ENCODE measurements around the gene CPNE1.
"Not testable (repeated sequence)": the region's sequence is repeated elsewhere in the genome, so short reads cannot be mapped to it uniquely, and the experiment has no call there.

Gene CPNE1

DNA sequence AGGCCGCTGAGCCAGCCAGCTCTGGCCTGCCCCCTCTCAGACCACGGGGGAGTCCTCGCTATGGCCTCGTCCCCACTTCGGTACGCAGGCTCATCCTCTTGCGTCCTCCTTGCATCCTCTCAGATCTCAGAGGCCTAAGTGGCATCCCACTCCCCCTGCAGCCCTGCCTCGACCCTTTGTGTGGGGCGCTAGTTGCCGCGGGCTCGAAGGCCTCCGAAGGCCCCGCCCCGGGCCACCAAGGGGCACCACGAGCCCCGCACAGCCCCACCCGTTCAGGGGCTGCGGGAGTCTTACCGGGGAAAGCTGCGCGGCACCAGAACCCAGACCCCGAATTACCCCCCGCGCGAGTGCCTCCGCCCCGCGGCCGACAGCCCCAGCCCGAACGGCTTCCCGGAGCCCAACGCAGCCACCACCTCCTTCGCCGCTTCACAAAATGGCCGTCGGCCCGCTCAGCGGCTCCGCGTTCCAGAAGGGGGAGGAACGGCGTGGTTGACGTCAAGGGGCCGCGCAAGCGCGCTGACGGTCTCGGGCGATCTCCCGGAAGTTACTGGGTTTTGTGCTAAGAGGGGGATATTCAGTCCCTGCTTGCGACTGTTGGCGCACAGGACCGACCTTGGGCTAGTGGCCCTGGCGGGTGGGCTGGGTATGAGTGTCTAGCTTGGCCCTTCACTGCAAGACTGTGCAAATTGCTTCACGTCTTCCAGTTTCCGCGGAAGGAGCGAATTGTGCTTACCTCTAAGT is at the start of gene CPNE1, which contains the start of gene RBM12:
Gene CPNE1 (minus strand): TSS at position 435 of the 741 bp plus-strand sequence. CDS start 31,977 bp downstream, outside the sequence.
Gene RBM12 (minus strand): TSS at position 435 of the 741 bp plus-strand sequence. CDS start 9,578 bp downstream, outside the sequence.
- peak; percentile 96 for DNase-seq (ENCODE audit: low spot score)

DNA sequence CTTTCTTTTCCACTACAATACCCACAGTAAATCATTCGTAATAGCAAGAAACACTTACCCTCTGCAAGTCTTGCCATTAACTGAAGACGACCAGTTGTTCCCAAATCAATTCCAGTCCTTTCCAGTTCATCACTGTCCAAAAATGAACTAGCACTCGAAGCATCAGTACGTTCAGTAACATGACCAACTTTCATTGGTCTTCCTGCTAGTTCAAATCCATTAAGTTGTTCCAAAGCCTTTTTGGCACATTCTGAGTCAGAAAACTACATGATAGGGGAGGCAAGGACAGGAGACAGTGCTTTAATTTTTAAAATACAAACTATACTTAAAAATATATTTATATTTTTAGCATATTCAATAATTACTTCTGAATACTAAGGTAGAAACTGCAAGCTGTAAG is 49.4 kb upstream of the CPNE1 start:
- DNase-seq (ENCODE audit: low spot score), result no peak

DNA sequence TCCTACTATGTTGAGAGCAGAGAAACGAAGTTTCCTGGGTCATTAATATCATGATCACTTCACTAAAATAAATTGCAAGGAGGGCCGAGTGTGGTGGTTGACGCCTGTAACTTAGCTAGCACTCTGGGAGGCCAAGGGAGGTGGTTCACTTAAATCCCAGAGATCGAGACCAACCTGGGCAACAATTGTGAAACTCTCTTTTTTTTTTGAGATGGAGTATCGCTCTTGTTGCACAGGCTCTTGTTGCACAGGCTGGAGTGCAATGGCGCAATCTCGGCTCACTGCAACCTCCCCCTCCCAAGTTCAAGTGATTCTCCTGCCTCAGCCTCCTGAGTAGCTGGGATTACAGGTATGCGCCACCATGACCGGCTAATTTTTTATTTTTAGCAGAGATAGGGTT is 48.4 kb upstream of the CPNE1 start:
- not testable (repeated sequence) for DNase-seq (ENCODE audit: low spot score)

DNA sequence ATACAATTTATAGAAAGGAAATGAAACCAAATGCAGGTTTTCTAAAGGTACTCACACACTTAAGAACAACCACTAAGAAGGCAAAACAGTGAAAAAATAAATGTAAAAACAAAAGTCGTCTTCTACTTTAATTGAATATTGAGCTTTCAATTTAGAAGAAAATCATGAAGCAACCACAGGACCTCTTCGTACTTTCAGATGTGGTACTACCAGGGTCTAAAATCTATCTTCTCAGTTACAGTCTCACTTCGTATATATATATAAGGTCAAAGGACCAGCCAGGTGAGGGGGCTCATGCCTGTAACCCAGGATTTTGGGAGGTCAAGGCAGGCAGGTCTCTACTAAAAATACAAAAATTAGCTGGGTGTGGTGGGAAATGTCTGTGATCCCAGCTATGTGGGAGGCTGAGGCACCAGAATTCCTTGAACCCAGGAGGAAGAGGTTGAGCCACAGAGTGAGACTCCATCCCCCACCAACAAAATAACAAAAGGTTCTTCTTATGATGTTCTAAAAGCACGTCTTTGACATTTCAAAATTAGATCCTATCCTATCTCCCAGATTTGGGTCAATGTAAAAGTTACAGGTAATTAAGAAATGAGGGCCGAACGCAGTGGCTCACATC is 47.0 kb upstream of the CPNE1 start:
- no peak for DNase-seq (ENCODE audit: low spot score)

DNA sequence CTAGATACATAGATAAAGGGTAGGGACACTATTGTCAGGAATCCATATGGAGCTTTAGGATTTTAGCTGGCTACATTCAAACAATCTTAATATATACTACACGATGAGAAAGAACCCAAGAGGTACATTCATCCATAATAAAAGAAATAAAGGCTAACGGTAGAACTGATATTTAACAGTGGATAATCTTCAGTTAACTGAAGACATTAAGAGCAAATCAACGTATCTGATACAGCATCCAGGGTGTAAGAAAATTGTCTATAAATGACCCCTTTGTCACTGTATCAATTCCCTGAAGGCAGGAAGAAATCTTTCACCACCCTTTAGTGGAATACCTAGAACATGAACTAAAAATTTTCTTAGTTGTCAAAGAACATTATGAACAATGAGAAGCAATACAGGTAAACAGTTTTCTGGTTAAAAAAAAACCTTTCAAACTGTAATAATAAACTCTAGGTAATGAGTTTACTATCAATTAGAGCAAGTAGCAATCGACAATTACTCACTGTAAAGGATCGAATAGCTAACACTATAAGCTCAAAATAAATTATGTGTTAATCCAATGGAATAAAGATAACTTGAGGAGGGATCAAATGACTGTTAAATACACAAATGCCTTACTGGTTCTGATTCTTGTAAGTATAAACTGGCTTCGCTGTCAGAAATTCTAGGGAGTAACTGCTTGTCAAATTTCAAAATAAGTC is 46.3 kb upstream of the CPNE1 start:
- no peak for DNase-seq (ENCODE audit: low spot score)

DNA sequence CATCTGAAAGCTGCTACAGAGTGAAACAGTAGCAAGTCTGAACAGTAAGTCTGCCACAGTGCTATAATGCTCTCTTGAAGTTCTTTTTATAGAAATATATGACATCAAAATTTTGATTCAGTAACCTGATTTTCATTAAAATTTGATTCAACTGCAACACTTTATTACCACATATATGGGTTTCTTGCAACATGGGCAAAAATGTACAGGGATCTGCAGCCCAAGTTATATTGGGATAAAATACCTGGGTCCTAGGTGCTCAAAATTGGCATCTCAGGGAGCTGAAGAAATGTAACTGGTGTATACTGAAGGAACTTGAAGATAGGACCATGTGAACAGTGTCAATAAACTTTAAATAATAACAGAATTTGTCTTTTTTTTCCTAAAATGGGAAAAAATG is 45.3 kb upstream of the CPNE1 start:
- DNase-seq (ENCODE audit: low spot score), result no peak

DNA sequence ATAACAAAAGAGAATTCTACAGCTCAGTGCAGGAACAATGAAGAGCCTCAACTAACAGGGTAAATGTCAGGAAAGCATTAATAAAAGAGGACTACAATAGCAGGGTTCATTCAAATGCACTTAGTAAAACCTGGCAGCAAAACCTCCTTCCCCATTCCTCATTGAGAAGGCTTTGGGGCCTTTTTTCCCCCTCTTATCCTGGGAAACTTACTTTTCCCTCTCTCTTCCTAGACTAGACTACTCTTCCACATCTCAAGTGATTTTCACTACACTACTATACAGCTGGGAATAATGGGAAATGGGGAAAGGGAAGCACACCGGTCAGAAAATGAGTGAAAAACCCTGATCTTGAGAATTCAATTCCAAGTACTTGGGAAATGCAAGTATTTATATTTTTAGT is 44.6 kb upstream of the CPNE1 start:
- no peak for DNase-seq (ENCODE audit: low spot score)

DNA sequence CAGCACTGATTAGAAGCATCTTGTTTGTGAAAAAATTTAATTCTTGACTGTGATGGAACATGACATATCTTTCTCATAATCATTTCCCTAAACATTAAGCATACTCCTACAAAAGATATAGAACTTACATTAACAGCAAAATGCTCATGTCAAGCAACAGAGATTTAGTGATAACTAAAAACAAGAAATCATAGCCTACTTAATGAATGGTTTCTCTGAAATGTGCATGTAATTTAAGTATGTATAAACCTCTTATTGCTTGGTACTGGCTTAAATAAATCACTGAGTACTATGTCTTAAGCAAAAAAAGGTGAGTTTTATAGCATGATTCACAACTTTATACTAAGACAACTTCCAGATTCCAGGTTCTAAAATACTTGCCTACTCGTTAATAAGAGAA is 43.8 kb upstream of the CPNE1 start:
- DNase-seq (ENCODE audit: low spot score), result no peak

DNA sequence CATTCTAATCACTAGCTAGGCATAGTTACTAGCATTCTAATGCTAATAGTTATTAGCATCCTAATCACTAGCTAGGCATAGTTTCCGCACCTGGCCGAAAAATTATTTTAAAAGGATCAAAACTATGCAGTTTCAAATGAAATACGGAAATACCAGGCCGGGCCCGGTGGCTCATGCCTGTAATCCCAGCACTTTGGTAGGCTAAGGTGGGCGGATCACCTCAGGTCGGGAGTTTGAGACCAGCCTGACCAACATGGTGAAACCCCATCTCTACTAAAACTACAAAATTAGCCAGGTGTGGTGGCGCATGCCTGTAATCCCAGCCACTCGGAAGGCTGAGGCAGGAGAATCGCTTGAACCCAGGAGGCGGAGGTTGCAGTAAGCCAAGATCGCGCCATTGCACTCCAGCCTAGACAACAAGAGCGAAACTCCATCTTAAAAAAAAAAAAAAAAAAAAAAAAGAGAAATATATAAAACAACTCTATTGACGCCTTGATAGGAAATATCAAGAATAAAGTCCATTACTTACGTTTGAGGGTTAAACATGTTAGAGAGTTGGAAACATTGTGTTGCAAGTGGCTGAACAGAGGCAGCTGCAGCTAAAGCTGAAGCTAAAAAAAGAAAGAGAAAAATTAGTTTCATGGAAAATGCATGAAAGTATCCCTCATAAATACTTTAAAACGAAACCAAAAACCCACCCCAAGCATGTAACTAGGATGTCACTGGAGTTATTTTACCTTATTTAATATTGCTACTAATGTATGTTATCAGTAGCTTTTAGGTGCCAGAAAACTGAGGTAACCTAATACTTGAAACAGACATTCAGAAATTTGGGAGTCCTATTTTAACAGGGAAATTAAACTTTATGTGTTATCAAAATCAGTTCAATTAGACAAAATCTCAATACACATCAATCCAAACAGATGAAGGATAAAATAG is 42.2 kb upstream of the CPNE1 start:
- DNase-seq (ENCODE audit: low spot score), result not testable (repeated sequence)

DNA sequence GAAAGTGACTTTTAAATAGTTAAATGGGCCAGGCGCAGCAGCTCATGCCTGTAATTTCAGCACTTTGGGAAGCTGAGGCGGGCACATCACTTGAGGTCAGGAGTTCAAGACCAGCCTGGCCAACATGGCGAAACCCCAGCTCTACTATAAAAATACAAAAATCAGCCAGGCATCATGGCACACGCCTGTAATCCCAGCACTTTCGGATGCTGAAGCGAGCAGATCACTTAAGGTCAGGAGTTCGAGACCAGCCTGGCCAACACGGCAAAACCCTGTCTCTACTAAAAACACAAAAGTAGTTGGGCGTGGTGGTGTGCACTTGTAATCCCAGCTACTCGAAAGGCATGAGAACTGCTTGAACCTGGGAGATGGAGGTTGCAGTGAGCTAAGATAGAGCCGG is 41.2 kb upstream of the CPNE1 start:
- DNase-seq (ENCODE audit: low spot score), result peak; percentile 4

DNA sequence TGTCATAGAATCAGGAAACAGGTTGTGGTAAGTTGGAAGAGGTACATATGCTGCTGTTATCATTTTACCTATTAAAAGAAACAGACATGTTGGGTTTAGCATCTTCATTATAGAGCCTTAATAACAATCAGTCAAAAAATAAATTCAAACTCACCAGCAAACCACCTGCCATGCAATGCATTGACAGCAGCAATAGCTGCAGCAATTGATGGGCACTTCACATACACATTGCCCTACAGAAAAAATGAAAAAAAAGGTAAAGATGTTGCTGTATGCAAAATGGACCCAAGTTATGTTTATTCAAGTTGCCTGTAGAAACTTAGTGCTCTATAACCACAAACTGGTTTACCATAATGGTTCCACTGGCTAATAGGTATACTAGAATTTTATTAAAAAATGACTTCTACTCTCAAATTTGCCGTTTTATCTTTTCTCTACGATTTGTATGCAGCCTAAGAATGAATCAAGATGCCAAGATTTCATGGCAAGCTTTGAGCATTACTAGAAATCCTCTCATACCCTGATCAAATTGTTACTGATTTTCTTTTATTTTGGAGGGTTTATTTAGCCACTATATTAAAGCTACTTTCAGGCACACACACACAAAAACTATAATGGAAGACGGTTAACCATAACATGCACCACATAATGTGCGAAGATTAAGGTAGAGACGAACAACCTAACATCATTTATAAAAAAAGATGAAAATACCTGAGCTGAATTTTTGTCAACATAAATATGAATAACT is 40.0 kb upstream of the CPNE1 start:
- peak; percentile 6 for DNase-seq (ENCODE audit: low spot score)

DNA sequence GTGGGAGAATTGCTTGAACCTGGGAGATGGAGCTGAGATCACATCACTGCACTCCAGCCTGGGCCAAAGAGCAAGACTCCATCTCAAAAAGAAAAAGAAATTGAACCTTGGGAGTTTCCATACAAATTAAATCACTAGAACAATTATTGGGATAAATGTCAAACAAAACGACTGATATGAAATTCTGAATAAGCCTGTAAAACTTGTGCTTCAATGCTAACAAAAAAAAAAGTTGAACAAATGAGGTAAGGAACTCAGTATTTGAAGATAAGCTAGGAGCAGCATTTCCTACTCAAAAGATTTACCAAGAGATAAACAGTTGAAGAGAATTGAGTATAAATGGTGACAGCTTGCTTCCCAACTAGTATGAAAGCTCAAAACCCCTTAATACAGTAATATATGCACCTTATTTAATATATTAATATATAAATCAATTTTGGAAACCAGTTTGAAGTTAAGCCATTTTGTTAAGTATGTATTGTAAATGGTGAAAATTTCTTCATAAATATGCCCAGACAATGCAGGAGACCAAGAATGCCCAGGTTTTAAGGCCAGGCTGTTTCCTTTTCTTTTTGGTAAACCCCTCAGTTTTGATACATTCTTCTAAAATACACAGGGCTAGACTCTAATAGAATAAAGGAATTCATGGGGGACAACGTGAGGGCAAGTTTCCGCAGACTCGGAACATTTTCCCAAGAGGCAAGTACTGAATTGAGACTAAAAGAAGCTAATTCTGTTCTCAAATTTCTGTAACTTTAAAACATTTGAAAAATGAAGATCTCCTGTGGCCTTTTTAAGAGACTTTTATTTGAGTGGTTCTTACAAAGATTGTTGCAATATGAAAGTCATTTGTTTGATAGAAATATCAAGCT is 38.4 kb upstream of the CPNE1 start:
- no peak for DNase-seq (ENCODE audit: low spot score)

DNA sequence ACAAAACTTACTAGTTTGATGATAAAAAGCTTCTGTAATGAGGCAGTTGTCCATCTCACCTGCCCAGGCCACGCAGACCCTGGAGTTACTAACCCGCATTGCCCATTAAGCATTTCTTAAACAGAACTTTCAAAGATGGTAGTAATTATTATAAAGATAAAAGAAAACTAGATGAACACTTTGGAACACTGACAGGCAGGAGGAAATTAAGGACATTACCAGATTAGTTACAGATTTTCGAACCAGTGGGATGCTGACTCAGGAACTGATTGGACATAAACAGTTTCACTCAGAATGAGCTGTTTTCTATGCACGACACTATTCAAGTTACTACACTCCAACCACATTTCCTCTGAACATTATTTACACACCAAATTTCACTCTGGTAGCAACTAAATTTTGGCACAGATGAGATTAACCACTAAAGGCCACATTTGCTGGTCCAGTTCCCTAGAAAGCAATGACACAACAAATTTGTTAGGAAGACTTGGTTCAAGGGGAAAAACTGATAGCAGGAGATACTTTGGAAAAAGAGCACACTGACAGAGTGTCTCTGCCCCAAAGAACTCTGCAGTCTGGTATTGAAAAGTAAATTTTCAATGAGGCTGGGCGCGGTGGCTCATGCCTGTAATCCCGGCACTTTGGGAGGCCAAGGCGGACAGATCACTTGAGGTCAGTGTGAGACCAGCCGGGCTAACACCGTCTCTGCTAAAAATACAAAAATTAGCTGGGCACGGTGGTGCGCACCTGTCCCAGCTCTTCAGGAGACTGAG is 37.5 kb upstream of the CPNE1 start:
- no peak for DNase-seq (ENCODE audit: low spot score)

DNA sequence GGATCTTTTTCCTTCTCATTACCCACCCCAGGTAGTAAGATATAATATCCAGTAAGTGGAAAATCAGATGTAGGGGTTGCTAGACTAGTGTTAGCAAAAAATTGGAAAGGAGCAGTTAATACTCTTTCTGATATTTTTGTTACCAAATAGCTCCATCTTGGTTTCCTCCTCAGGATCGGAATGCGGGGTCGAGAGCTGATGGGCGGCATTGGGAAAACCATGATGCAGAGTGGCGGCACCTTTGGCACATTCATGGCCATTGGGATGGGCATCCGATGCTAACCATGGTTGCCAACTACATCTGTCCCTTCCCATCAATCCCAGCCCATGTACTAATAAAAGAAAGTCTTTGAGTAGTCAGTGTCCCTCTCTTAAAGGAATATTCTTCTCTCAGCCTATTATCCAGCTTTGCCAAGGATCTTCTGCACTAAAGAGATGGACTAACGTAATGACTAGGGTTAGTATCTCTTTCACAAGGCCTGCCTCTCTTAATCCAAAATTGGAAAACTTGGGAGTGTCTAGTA is 36.0 kb upstream of the CPNE1 start:
- DNase-seq (ENCODE audit: low spot score), result no peak

DNA sequence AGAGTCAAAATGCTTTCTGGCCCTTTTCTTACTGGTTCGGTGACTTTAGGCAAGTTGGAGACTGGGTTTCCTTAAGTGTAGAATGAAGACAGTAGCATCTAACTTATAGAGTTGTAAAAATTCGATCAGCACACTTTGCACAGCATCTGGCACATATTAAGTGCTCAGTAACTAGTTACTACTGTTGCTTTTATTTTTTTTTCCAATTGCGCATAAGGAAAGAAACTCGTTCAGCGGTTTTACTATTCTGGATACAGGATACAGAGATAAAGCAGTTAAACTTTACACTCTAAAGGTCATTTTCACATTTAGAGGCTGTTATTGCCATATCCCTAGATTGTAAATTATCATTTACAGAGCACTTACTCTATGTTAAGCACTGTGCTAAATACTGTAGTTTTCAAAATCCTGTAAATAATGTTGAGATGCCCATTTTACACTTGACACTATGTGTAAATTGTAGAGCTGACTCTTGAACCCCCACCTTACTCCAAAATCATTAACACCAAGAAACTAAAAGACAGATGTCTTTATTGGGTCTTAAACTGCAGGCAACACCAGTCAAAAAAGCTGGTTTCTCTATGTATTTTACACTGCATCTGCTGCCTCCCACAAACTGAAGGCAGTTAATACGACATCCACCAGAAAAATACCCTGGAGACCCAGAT is 35.4 kb upstream of the CPNE1 start:
- peak; percentile 45 for DNase-seq (ENCODE audit: low spot score)

DNA sequence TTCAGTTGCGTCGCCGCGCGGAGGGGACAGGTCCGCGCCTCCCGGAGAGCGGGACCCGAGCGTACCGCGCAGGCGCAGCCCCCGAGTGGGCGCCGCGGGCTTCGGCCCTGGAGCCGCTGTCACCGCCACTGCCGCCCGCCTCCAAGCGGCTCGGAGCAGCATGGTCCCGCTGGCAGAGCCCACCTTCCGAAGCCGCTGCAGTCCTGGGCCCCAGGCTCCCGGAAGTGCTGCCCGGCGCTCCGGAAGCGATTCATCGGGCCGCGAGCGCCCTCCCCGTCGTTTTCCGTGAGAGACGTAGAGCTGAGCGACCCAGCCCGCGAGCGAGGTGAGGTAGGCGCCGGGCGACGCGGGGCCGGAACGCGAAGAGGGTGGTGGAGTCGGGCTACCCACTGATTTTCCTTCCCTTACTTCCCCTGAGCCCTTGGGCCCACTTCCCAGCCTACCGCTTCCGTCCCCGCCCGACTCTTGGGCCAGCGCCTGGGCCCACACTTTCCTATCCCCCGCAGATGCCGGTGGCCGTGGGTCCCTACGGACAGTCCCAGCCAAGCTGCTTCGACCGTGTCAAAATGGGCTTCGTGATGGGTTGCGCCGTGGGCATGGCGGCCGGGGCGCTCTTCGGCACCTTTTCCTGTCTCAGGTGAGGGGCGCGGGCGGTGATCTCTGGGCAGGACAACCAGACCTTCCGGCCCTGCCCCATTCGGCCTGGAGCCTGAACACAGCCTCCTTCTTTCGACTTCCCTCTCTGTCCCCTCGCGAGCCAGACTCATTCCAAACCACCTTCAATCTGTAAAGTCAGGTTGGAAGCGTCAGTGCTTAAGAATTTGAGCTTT is 34.6 kb upstream of the CPNE1 start, which contains the start of the genes NFS1 and ROMO1:
Gene NFS1 (minus strand): TSS at position 226 of the 830 bp plus-strand sequence. CDS start 64 bp downstream, at position 162.
Gene ROMO1 (plus strand): TSS at position 279 of the 830 bp plus-strand sequence. CDS start 228 bp downstream, at position 507.
- peak; percentile 94 for DNase-seq (ENCODE audit: low spot score)
